Fibroblast of the aortic adventitia (primary cell): ENCODE results near the gene PHF5A. TPM values are rescaled to one million over a fixed set of nuclear protein-coding genes. Genes with fewer than 3 reads are reported as not detected.
"Not testable (repeated sequence)": the region's sequence is repeated elsewhere in the genome, so short reads cannot be mapped to it uniquely, and the experiment has no call there.

Experiments used
- DNase-seq: peaks from one replicate; pipeline ENCODE4 v3.0.0-alpha.2; 2010; ENCODE audit warnings: low read depth
- H3K4me3 ChIP-seq: 2 replicates; pipeline ENCODE4 v1.5.1; 2011; ENCODE audit warnings: low read depth, mild to moderate bottlenecking, control low read depth, low read length, moderate library complexity
- CTCF ChIP-seq: IDR thresholded peaks from 2 replicates; pipeline ENCODE4 v1.5.1; 2011; ENCODE audit warnings: mild to moderate bottlenecking, low read length, control low read depth, inconsistent platforms; ENCODE audit not compliant: insufficient read depth
- total RNA-seq: library from RNA; depleted of rRNA; stranded (reverse); fragments of >200 nt; gene quantifications from 2 replicates; pipeline ENCODE4 v1.2.3, GENCODE V29; 2012; ENCODE audit warnings: low replicate concordance

Gene PHF5A
- total RNA-seq, 1 donor = 34.6 TPM

GRCh38 chr22:41442240-41442792 lies 26.2 kb downstream of the PHF5A start:
- TF ChIP-seq CTCF = no peak
- H3K4me3 ChIP-seq = no peak overlapping the region
- no peak for DNase-seq

GRCh38 chr22:41440511-41440910 lies 28.0 kb downstream of the PHF5A start:
- not testable (repeated sequence) for DNase-seq

GRCh38 chr22:41437198-41437597 lies 31.3 kb downstream of the PHF5A start:
- no peak overlapping the region for H3K4me3 ChIP-seq

More at GRCh38 chr22:41440511-41440910, 28.0 kb downstream of the PHF5A start:
- H3K4me3 ChIP-seq = not testable (repeated sequence)

GRCh38 chr22:41436322-41437113 lies 32.0 kb downstream of the PHF5A start:
- H3K4me3 ChIP-seq = no peak overlapping the region
- TF ChIP-seq CTCF = no peak
- DNase-seq = no peak

More at GRCh38 chr22:41437198-41437597, 31.3 kb downstream of the PHF5A start:
- DNase-seq = no peak
- TF ChIP-seq CTCF = no peak

GRCh38 chr22:41435560-41435959 lies 32.9 kb downstream of the PHF5A start:
- no peak for DNase-seq
- no peak for TF ChIP-seq CTCF
- no peak overlapping the region for H3K4me3 ChIP-seq

- not testable (repeated sequence) for DNase-seq, H3K4me3 ChIP-seq
Observed at GRCh38 chr22:41434361-41435003, 34.0 kb downstream of the PHF5A start.

- DNase-seq = peak; percentile 35
- not testable (repeated sequence) for H3K4me3 ChIP-seq
Observed at GRCh38 chr22:41433480-41433879, 35.0 kb downstream of the PHF5A start.

GRCh38 chr22:41431656-41432055 lies 36.8 kb downstream of the PHF5A start:
- no peak for DNase-seq
- no peak overlapping the region for H3K4me3 ChIP-seq
- no peak for TF ChIP-seq CTCF
